Type B pancreatic cell (in vitro differentiated cells): ENCODE data around the gene CRYGA. TPM values are rescaled to one million over a fixed set of nuclear protein-coding genes. Genes with fewer than 3 reads are reported as not detected.

Source experiments
- DNase-seq: peaks from one replicate; pipeline ENCODE4 v3.0.0; 2021; ENCODE audit warnings: mixed read lengths; ENCODE audit not compliant: unreplicated experiment; ENCODE audit errors: extremely low spot score
- H3K27ac Mint-ChIP-seq: 2 replicates; pipeline ENCODE4 v1.8.0; 2021; ENCODE audit warnings: mild to moderate bottlenecking, mixed read lengths
- H3K27me3 Mint-ChIP-seq: 2 replicates; pipeline ENCODE4 v1.8.0; 2021; ENCODE audit warnings: mixed read lengths
- H3K36me3 Mint-ChIP-seq: 2 replicates; pipeline ENCODE4 v1.8.0; 2021; ENCODE audit warnings: mixed read lengths
- H3K4me1 Mint-ChIP-seq: one replicate; pipeline ENCODE4 v1.8.0; 2021; ENCODE audit warnings: mixed read lengths; ENCODE audit not compliant: unreplicated experiment
- H3K4me3 Mint-ChIP-seq: 2 replicates; pipeline ENCODE4 v1.8.0; 2021; ENCODE audit warnings: mild to moderate bottlenecking, mixed read lengths
- H3K9me3 Mint-ChIP-seq: 2 replicates; pipeline ENCODE4 v1.8.0; 2021; ENCODE audit warnings: mixed read lengths
- total RNA-seq: library from RNA; stranded (reverse); gene quantifications from 2 replicates; pipeline ENCODE4 v1.2.1, GENCODE V29; 2021; ENCODE audit warnings: low replicate concordance
- TF ChIP-seq, protein P1 (sequence below): fragments of 200-600 bp; sonication (generic); conservative IDR thresholded peaks from 2 replicates; pipeline ENCODE4 v1.5.0; 2021; ENCODE audit warnings: antibody characterized with exemption, mild to moderate bottlenecking

CRYGA gene
- total RNA-seq, 1 donor from 2014 or later, result not detected

DNA sequence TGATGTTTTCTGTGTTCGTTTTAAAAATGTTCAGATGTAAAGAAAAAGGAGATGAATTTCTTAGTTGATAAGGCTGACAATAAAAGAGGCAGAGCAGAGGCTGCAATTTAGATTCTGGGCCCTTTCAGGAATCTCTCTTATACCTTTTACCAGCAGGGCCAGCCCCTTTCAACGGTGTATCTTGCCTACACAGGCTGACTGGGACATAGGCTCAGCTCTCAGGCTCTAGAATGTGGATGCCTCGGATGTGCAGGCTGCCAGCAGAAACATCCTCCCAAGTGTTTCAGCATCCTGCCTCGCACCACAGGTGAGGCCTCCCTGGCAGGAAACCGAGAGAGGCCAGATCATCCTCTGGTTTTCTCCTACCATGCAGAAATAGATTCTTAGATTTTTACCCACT lies 23.1 kb upstream of the CRYGA start:
- H3K4me1 Mint-ChIP-seq, result peaks cover 10% of the 10 kb centered on the region
- no peaks in the 10 kb centered on the region for H3K9me3 Mint-ChIP-seq

GRCh38 chr2:208183972-208184705 lies 20.8 kb upstream of the CRYGA start:
- no peak overlapping the region for H3K4me3 Mint-ChIP-seq
- TF ChIP-seq, protein P1, sequence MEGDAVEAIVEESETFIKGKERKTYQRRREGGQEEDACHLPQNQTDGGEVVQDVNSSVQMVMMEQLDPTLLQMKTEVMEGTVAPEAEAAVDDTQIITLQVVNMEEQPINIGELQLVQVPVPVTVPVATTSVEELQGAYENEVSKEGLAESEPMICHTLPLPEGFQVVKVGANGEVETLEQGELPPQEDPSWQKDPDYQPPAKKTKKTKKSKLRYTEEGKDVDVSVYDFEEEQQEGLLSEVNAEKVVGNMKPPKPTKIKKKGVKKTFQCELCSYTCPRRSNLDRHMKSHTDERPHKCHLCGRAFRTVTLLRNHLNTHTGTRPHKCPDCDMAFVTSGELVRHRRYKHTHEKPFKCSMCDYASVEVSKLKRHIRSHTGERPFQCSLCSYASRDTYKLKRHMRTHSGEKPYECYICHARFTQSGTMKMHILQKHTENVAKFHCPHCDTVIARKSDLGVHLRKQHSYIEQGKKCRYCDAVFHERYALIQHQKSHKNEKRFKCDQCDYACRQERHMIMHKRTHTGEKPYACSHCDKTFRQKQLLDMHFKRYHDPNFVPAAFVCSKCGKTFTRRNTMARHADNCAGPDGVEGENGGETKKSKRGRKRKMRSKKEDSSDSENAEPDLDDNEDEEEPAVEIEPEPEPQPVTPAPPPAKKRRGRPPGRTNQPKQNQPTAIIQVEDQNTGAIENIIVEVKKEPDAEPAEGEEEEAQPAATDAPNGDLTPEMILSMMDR, result no peak
- H3K9me3 Mint-ChIP-seq, result no peaks in the 10 kb centered on the region
- H3K27ac Mint-ChIP-seq, result no peak overlapping the region
- peaks cover 16% of the 10 kb centered on the region for H3K4me1 Mint-ChIP-seq
- H3K36me3 Mint-ChIP-seq, result no peaks in the 10 kb centered on the region
- DNase-seq, result no peak
- H3K27me3 Mint-ChIP-seq, result peaks cover 28% of the 10 kb centered on the region

More for the DNA sequence above, 23.1 kb upstream of the CRYGA start:
- H3K27me3 Mint-ChIP-seq, result peaks cover 28% of the 10 kb centered on the region
- H3K36me3 Mint-ChIP-seq, result no peaks in the 10 kb centered on the region
- no peak overlapping the region for H3K4me3 Mint-ChIP-seq
- DNase-seq, result no peak
- no peak overlapping the region for H3K27ac Mint-ChIP-seq
- TF ChIP-seq, protein P1, result no peak

DNA sequence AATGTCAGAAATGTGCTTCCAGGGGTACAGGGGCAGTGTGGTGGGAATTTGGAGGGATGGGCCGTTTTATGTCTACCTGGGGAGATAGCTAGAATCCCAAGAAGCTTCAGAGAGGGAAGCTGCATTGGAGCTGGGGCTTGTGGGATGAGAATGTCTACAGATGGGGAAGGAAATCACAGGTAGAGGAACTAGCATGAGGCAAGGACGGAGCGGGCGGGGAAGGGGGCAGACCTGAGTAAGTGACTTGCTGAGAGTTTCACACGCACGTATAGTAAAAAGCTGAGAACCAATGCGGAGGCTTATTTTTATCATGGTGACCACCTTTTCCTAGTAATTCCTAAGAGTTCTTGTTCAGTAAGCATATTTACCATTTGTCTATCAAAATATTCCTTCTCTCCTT lies 20.1 kb upstream of the CRYGA start:
- peaks cover 20% of the 10 kb centered on the region for H3K4me1 Mint-ChIP-seq
- no peak overlapping the region for H3K27ac Mint-ChIP-seq
- H3K36me3 Mint-ChIP-seq, result no peaks in the 10 kb centered on the region
- no peak overlapping the region for H3K4me3 Mint-ChIP-seq
- TF ChIP-seq, protein P1, result no peak
- no peaks in the 10 kb centered on the region for H3K9me3 Mint-ChIP-seq
- DNase-seq, result no peak
- H3K27me3 Mint-ChIP-seq, result peaks cover 28% of the 10 kb centered on the region

- TF ChIP-seq, protein P1, result no peak
- Mint-ChIP-seq H3K4me1 (peaks cover 23% of the 10 kb centered on the region), H3K27me3 (peaks cover 28% of the 10 kb centered on the region), H3K36me3 (no peaks in the 10 kb centered on the region), H3K4me3 (no peak overlapping the region), H3K9me3 (no peaks in the 10 kb centered on the region), H3K27ac (no peak overlapping the region)
- no peak for DNase-seq
These were observed 19.4 kb upstream of the CRYGA start for GRCh38 chr2:208182835-208183234.

- H3K9me3 Mint-ChIP-seq, result no peaks in the 10 kb centered on the region
- TF ChIP-seq, protein P1, result no peak
- peaks cover 27% of the 10 kb centered on the region for H3K4me1 Mint-ChIP-seq
- H3K27me3 Mint-ChIP-seq, result peaks cover 15% of the 10 kb centered on the region
- no peak for DNase-seq
- no peak overlapping the region for H3K27ac Mint-ChIP-seq
- H3K36me3 Mint-ChIP-seq, result no peaks in the 10 kb centered on the region
- no peak overlapping the region for H3K4me3 Mint-ChIP-seq
These were observed 15.7 kb upstream of the CRYGA start for GRCh38 chr2:208179028-208179609.
